GM12864 (cell line): ENCODE measurements around the gene ALDH2.

Experiments used
- DNase-seq: peaks from one replicate; pipeline ENCODE4 v3.0.0-alpha.2; 2011; ENCODE audit warnings: low read depth
- H3K4me3 ChIP-seq: 2 replicates; pipeline ENCODE4 v1.5.1; 2011; ENCODE audit warnings: mild to moderate bottlenecking, low read depth, low read length, control low read depth
- TF ChIP-seq, protein P1 (sequence below): IDR thresholded peaks from 2 replicates; pipeline ENCODE4 v1.5.1; 2011; ENCODE audit warnings: low read depth, mild to moderate bottlenecking, moderate library complexity, low read length, control low read depth, inconsistent platforms; ENCODE audit errors: missing control alignments

The ALDH2 gene

GRCh38 chr12:111749391-111749790 lies 17.3 kb upstream of the ALDH2 start:
- no peak overlapping the region for H3K4me3 ChIP-seq
- no peak for DNase-seq
- TF ChIP-seq, protein P1, sequence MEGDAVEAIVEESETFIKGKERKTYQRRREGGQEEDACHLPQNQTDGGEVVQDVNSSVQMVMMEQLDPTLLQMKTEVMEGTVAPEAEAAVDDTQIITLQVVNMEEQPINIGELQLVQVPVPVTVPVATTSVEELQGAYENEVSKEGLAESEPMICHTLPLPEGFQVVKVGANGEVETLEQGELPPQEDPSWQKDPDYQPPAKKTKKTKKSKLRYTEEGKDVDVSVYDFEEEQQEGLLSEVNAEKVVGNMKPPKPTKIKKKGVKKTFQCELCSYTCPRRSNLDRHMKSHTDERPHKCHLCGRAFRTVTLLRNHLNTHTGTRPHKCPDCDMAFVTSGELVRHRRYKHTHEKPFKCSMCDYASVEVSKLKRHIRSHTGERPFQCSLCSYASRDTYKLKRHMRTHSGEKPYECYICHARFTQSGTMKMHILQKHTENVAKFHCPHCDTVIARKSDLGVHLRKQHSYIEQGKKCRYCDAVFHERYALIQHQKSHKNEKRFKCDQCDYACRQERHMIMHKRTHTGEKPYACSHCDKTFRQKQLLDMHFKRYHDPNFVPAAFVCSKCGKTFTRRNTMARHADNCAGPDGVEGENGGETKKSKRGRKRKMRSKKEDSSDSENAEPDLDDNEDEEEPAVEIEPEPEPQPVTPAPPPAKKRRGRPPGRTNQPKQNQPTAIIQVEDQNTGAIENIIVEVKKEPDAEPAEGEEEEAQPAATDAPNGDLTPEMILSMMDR = no peak

DNA sequence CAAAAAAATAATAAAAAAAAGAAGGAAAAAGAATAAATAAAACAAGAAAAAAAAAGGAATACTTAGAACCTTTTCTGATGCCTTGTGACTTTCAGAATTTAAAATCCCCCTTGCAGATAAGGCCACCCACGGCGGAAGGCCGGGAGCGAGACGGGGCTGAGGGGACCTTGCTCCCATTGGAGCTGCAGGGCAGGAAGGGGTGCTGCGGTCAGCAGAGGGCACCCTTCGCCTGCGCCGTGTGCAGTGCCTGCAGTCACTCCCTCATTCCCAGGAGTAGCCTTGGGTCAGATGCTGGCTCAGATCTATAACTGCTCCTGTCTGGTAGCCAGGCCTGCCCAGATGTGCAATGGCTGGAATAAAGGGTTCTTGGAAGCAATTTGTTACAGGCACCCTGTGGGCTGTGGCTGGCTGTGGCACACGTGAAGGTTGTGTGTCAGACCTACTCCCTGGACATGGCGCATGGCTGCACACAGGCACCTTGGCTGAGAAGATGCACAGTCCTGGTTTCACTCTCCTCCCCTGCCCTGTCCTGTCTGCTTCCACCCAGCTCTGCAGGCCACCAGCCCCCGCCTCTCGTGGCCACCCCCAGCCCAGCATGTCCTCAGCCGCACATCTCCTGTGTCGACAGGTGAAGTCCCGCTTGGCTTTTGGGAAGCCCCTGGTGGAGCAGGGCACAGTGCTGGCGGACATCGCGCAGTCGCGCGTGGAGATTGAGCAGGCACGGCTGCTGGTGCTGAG lies 13.4 kb upstream of the ALDH2 start:
- DNase-seq = no peak
- H3K4me3 ChIP-seq = no peak overlapping the region
- TF ChIP-seq, protein P1 = peak; percentile 80

DNA sequence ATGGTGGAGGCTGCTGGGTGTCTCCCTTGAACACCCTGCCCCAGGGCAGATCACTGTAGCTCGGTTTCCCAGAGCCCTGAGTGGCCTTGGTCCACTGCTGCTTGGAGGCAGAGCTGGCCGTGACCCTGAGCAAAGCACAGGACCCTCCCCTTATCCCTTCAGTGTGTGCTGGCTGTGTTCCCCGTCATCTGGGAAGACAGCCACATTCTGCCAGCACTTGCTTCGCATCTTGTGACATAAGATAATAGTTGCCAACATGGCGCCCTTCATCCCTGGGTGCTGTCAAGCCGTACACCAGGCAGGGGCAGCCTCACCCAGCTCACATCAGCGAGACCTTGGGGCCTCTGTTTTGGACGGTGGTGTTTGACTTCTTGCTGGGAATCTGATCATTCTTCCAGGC lies 12.1 kb upstream of the ALDH2 start:
- H3K4me3 ChIP-seq = no peak overlapping the region
- no peak for DNase-seq
- TF ChIP-seq, protein P1 = no peak

GRCh38 chr12:111756196-111756595 lies 10.5 kb upstream of the ALDH2 start:
- no peak overlapping the region for H3K4me3 ChIP-seq
- TF ChIP-seq, protein P1 = no peak
- DNase-seq = no peak

DNA sequence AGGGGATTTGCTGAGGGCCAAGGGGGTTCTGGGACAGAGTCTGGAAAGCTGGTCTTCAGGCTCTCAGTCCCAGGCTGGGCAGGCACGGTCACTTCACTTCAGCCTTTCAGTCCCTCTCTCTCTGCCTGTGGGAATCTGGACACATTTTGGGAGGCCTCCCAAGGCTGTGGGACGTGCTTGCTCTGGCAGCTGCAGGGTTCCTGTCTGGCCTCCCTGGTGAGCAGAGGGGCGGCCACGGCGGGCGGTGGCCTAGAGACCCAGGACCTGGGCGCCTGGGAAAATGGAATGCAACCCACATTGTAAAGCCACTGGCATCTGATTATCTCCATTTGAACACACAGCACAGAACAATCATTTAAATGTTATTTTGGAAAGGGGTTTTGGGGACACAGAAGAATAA lies 10.1 kb upstream of the ALDH2 start:
- no peak overlapping the region for H3K4me3 ChIP-seq
- TF ChIP-seq, protein P1 = no peak
- no peak for DNase-seq

GRCh38 chr12:111757361-111758119 lies 9.2 kb upstream of the ALDH2 start:
- no peak overlapping the region for H3K4me3 ChIP-seq

More at GRCh38 chr12:111757361-111758119, 9.2 kb upstream of the ALDH2 start:
- DNase-seq = no peak
- TF ChIP-seq, protein P1 = no peak
